M059J (cell line): Measurements from ENCODE around the gene LTN1. TPM values are rescaled to one million over a fixed set of nuclear protein-coding genes. Genes with fewer than 3 reads are reported as not detected.
"Not testable (repeated sequence)": the region's sequence is repeated elsewhere in the genome, so short reads cannot be mapped to it uniquely, and the experiment has no call there.

Experiments used
- DNase-seq: peaks from one replicate; pipeline ENCODE4 v3.0.0-alpha.2; 2012; ENCODE audit warnings: low read depth
- total RNA-seq: library from RNA; depleted of rRNA; stranded (reverse); fragments of >200 nt; shearing (Covaris generic); gene quantifications from 2 replicates; pipeline ENCODE4 v1.2.3, GENCODE V29; 2014; rRNA removed

LTN1 gene
- total RNA-seq: 29.6 and 37.0 TPM in 2 replicates

- peak; percentile 100 for DNase-seq
Measured at GRCh38 chr21:28992526-28993292, at the start of gene LTN1. Gene LTN1 (minus strand): TSS chr21:28992877. CDS start chr21:28992805, 72 bp downstream.

GRCh38 chr21:29034678-29035077 lies 42.0 kb upstream of the LTN1 start:
- DNase-seq: no peak

- DNase-seq: no peak
Measured at GRCh38 chr21:29033871-29034270, 41.2 kb upstream of the LTN1 start.

- no peak for DNase-seq
Measured at GRCh38 chr21:29033301-29033700, 40.6 kb upstream of the LTN1 start.

- no peak for DNase-seq
Measured at GRCh38 chr21:29030909-29031308, 38.2 kb upstream of the LTN1 start.

- DNase-seq: no peak
Measured at GRCh38 chr21:29029524-29029923, 36.8 kb upstream of the LTN1 start.

- peak; percentile 57 for DNase-seq
Measured at GRCh38 chr21:29025328-29025713, 32.6 kb upstream of the LTN1 start.

GRCh38 chr21:29024474-29025327 lies 32.0 kb upstream of the LTN1 start, which contains the start of gene USP16:
Gene USP16 (plus strand): TSS chr21:29024668. CDS start chr21:29027914, 3,246 bp downstream.
- DNase-seq: peak; percentile 98

GRCh38 chr21:29022166-29022565 lies 29.5 kb upstream of the LTN1 start:
- peak; percentile 49 for DNase-seq

GRCh38 chr21:29018540-29018939 lies 25.9 kb upstream of the LTN1 start:
- peak; percentile 15 for DNase-seq

- no peak for DNase-seq
Measured at GRCh38 chr21:29017639-29018237, 25.1 kb upstream of the LTN1 start.

- not testable (repeated sequence) for DNase-seq
Measured at GRCh38 chr21:29011236-29011635, 18.6 kb upstream of the LTN1 start.

- DNase-seq: no peak
Measured at GRCh38 chr21:29008367-29008766, 15.7 kb upstream of the LTN1 start.

GRCh38 chr21:29007810-29008209 lies 15.1 kb upstream of the LTN1 start:
- peak; percentile 32 for DNase-seq

GRCh38 chr21:29007135-29007534 lies 14.5 kb upstream of the LTN1 start:
- DNase-seq: no peak

- DNase-seq: peak; percentile 70
Measured at GRCh38 chr21:29005696-29006095, 13.0 kb upstream of the LTN1 start.

GRCh38 chr21:29002442-29003144 lies 9.9 kb upstream of the LTN1 start:
- DNase-seq: peak; percentile 96

- DNase-seq: no peak
Measured at GRCh38 chr21:28993293-28993629, 584 bp upstream of the LTN1 start.

- peak; percentile 33 for DNase-seq
Measured at GRCh38 chr21:28991861-28992525, 684 bp downstream of the LTN1 start.

- DNase-seq: peak; percentile 84
Measured at GRCh38 chr21:28988146-28988545, 4.5 kb downstream of the LTN1 start.

- DNase-seq: no peak
Measured at GRCh38 chr21:28986677-28987076, 6.0 kb downstream of the LTN1 start.
